WTC11 (cell line): ENCODE measurements around the gene IFITM5. TPM values are rescaled to one million over a fixed set of nuclear protein-coding genes. Genes with fewer than 3 reads are reported as not detected.
A peak's percentile ranks its signal among the peaks of the same experiment; 100 is the strongest.

Source experiments
- ATAC-seq: fragments of 200-7000 bp; cut with Tn5 transposase; 2 replicates; pipeline ENCODE4 v1.10.0; 2021; ENCODE audit warnings: mild to moderate bottlenecking, moderate library complexity
- CTCF ChIA-PET: fragments of 300-600 bp; sonication (Branson Sonifier 250); formaldehyde crosslinking; loops from one replicate; lab custom pipeline; 2021; ENCODE audit warnings: antibody characterized with exemption; lab: Charles Lee
- POLR2A ChIA-PET: fragments of 350-600 bp; sonication (Branson Sonifier 250); formaldehyde crosslinking; loops from one replicate; lab custom pipeline; 2021; ENCODE audit warnings: antibody characterized with exemption; lab: Charles Lee
- DNase-seq: peaks from one replicate; pipeline ENCODE4 v3.0.0; 2021; ENCODE audit warnings: low spot score
- H3K27ac Mint-ChIP-seq: 2 replicates; pipeline ENCODE4 v1.8.0; 2021; ENCODE audit warnings: mixed read lengths
- H3K27me3 Mint-ChIP-seq: 2 replicates; pipeline ENCODE4 v1.8.0; 2021; ENCODE audit warnings: low read depth, mild to moderate bottlenecking, moderate library complexity, mixed read lengths
- H3K36me3 Mint-ChIP-seq: 2 replicates; pipeline ENCODE4 v1.8.0; 2021; ENCODE audit warnings: mixed read lengths
- H3K4me1 Mint-ChIP-seq: 2 replicates; pipeline ENCODE4 v1.8.0; 2022; ENCODE audit warnings: mixed read lengths
- H3K4me3 Mint-ChIP-seq: 2 replicates; pipeline ENCODE4 v1.8.0; 2021; ENCODE audit warnings: mild to moderate bottlenecking, moderate library complexity, mixed read lengths
- H3K9me3 Mint-ChIP-seq: 2 replicates; pipeline ENCODE4 v1.8.0; 2021; ENCODE audit warnings: mixed read lengths
- EMX1 ChIP-seq: fragments of 250-450 bp; sonication (Bioruptor Pico); IDR thresholded peaks from 2 replicates; pipeline ENCODE4 v1.8.0; 2021; ENCODE audit warnings: mild to moderate bottlenecking
- GTF2I ChIP-seq: fragments of 250-450 bp; sonication (Bioruptor Pico); conservative IDR thresholded peaks from 2 replicates; pipeline ENCODE4 v1.4.0; 2021; ENCODE audit warnings: mild to moderate bottlenecking
- JUN ChIP-seq: sonication (generic); formaldehyde crosslinking; IDR thresholded peaks from 2 replicates; pipeline ENCODE4 v1.8.0; 2023; ENCODE audit warnings: mild to moderate bottlenecking, missing genetic modification reagents
- NFE2L1 ChIP-seq: sonication (generic); formaldehyde crosslinking; IDR thresholded peaks from 2 replicates; pipeline ENCODE4 v1.8.1; 2023; ENCODE audit warnings: missing genetic modification reagents
- SMAD3 ChIP-seq: sonication (generic); formaldehyde crosslinking; IDR thresholded peaks from 2 replicates; pipeline ENCODE4 v1.8.0; 2022; ENCODE audit warnings: missing genetic modification reagents, mild to moderate bottlenecking, borderline replicate concordance
- ZBTB21 ChIP-seq: sonication (generic); formaldehyde crosslinking; IDR thresholded peaks from 2 replicates; pipeline ENCODE4 v1.8.1; 2023; ENCODE audit warnings: mild to moderate bottlenecking, missing genetic modification reagents, borderline replicate concordance
- total RNA-seq: library from RNA; stranded (reverse); gene quantifications from 3 replicates; pipeline ENCODE4 v1.2.3, GENCODE V29; 2021
- TF ChIP-seq, protein P1 (sequence below): sonication (generic); formaldehyde crosslinking; IDR thresholded peaks from 2 replicates; pipeline ENCODE4 v1.8.1; 2023; ENCODE audit warnings: mild to moderate bottlenecking, moderate library complexity, missing genetic modification reagents
- TF ChIP-seq, protein P2 (sequence below): sonication (generic); formaldehyde crosslinking; IDR thresholded peaks from 2 replicates; pipeline ENCODE4 v1.8.1; 2023; ENCODE audit warnings: mild to moderate bottlenecking, missing genetic modification reagents
- TF ChIP-seq, protein P3 (sequence below): sonication (generic); formaldehyde crosslinking; IDR thresholded peaks from 2 replicates; pipeline ENCODE4 v1.8.0; 2022; ENCODE audit warnings: mild to moderate bottlenecking, missing genetic modification reagents

IFITM5 gene
- total RNA-seq, 1 experiment from 2014 or later, result not detected

DNA sequence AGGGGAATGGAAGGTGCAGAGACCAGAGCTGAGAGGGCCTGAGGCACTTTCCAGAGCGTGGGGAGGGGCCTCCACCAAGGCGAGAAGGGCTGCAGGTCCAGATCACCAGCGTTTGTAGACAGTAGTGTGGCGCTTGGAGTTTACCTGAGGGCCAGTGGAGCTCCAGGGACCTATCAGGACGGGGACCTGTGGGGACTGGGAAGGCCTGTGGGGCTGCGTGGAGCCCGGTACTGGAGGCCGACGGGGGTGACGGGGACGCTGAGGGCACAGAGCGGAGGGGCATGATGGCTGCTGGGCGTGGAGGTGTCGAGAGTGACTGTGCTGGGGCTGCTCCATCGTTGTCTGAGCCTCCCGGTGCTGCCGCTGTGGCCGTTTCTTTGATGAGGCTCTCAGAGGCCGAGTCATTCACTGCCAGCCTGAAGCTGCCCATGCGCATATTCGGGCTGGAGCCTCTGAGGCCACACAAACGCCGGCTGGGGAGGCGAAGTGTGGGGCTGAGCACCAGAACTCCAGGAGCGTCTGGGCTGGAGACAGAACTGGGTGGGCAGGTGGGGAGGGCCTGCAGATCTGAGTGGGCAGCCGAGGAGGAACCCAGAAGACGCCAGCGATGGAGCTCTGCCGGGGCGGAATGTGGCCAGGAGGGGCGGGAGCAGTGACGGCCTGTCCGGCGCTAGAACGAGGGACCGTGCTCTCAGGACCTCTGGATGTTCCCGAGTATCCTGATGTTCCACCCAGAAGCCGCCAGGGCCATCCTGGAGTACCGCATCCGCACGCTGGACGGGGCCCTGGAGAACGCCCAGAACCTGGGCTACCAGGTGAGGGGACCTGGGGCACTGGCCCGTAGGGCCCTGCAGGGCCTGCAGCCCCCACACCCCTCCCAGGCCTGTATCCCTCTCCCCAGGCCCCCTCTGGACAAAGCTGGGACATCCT lies 7.8 kb downstream of the IFITM5 start:
- no peaks in the 10 kb centered on the region for H3K9me3 Mint-ChIP-seq
- TF ChIP-seq ZBTB21 (CRISPR knock-in tag), result 0 out of 2 replicates have a peak, but pooled peaks have one; percentile 17
- no peak for TF ChIP-seq GTF2I (CRISPR knock-in tag)
- TF ChIP-seq SMAD3, result no peak
- TF ChIP-seq NFE2L1 (CRISPR knock-in tag), result 0 out of 2 replicates have a peak, but pooled peaks have one; percentile 5
- peaks cover 33% of the 10 kb centered on the region for H3K4me1 Mint-ChIP-seq
- CTCF ChIA-PET, result interaction anchor here (0.5 to 4.8 kb wide), 6 partner anchors 10 to 74 kb away, joined by 3 to 34 read pairs (median 6); no protein-coding TSS in a partner anchor
- ATAC-seq (peak; percentile 15; the same call in 1 of the 2 replicates), DNase-seq (peak; percentile 45)
- peak overlapping the region; percentile 88 for H3K27ac Mint-ChIP-seq
- H3K36me3 Mint-ChIP-seq, result peaks cover 17% of the 10 kb centered on the region; the same call in 1 of the 2 replicates
- POLR2A ChIA-PET, result interaction anchor here (1.3 kb wide), 1 partner anchor 13 kb away, joined by 5 read pairs; no protein-coding TSS in a partner anchor
- H3K27me3 Mint-ChIP-seq, result peaks cover 18% of the 10 kb centered on the region
- H3K4me3 Mint-ChIP-seq, result peak overlapping the region; percentile 40

DNA sequence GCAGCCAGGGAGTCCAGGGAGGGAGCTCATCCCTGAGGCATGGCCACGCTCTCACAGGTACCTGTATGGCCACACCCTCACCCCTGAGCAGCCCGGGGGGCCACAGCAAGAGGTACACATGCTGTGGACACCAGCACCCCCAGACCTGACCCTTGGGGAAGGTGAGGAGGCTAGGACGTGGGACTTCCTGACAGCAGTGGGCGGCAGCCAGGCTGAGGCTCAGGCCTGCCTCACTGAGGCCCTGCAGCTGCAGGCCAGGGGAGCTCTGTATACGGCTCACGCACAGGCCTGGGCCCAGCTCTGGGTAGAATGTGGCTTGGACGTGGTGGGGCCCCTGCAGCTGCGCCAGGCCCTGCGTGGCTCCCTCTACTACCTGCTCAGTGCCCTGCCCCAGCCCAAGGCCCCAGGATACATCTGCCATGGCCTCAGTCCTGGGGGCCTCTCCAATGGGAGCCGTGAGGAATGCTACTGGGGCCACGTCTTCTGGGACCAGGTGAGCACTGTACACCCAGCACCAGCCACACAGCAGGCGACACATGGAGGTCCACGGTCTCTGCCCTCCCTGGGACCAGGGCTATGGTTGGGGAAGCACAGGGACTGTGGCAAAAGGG lies 8.6 kb downstream of the IFITM5 start:
- POLR2A ChIA-PET, result interaction anchor here (1.3 to 2.6 kb wide), 2 partner anchors 14 to 40 kb away, joined by 5 to 9 read pairs; no protein-coding TSS in a partner anchor
- peak overlapping the region; percentile 88 for H3K27ac Mint-ChIP-seq
- CTCF ChIA-PET, result interaction anchor here (1.2 to 4.8 kb wide), 4 partner anchors 9 to 40 kb away, joined by 3 to 34 read pairs (median 14); no protein-coding TSS in a partner anchor

DNA sequence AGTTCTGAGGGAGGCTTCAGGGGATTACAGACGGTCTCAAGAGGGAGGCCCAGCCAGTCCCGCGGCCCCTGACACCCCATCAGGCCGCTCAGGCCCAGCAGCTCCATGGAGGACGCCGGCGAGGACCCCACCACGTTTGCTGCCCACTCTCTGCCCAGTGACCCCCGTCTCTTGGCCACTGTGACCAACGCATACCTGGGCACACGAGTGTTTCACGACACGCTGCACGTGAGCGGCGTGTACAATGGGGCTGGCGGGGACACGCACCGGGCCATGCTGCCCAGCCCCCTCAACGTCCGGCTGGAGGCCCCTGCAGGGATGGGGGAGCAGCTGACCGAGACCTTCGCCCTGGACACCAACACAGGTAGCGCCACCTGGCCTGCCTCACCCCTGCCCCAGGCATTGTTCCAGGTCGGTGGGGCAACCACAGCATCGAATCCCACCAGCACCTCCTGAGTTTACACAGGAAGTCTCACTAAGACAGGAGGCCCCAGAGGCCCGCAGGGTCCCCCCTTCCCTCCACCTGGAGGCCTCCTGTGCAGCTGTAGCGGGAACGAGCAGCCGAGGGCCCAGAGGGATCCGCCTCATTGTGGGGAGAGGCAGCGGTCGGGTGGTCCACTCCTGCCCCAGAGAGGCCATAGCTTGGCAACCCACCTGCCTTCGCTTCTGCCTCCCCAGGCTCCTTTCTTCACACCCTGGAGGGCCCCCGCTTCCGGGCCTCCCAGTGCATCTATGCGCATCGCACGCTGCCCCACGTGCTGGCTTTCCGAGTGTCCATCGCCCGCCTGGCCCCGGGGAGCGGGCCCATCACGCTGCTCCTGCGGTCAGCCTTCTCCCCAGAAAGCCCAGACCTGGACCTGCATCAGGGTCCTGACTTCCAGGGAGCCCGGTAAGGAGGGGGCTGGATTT lies 9.4 kb downstream of the IFITM5 start:
- 0 out of 2 replicates have a peak, but pooled peaks have one; percentile 22 for TF ChIP-seq ZBTB21 (CRISPR knock-in tag)
- TF ChIP-seq, protein P1, sequence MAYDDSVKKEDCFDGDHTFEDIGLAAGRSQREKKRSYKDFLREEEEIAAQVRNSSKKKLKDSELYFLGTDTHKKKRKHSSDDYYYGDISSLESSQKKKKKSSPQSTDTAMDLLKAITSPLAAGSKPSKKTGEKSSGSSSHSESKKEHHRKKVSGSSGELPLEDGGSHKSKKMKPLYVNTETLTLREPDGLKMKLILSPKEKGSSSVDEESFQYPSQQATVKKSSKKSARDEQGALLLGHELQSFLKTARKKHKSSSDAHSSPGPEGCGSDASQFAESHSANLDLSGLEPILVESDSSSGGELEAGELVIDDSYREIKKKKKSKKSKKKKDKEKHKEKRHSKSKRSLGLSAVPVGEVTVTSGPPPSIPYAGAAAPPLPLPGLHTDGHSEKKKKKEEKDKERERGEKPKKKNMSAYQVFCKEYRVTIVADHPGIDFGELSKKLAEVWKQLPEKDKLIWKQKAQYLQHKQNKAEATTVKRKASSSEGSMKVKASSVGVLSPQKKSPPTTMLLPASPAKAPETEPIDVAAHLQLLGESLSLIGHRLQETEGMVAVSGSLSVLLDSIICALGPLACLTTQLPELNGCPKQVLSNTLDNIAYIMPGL (CRISPR knock-in tag), result 0 out of 2 replicates have a peak, but pooled peaks have one; percentile 67
- TF ChIP-seq, protein P2, sequence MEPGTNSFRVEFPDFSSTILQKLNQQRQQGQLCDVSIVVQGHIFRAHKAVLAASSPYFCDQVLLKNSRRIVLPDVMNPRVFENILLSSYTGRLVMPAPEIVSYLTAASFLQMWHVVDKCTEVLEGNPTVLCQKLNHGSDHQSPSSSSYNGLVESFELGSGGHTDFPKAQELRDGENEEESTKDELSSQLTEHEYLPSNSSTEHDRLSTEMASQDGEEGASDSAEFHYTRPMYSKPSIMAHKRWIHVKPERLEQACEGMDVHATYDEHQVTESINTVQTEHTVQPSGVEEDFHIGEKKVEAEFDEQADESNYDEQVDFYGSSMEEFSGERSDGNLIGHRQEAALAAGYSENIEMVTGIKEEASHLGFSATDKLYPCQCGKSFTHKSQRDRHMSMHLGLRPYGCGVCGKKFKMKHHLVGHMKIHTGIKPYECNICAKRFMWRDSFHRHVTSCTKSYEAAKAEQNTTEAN (CRISPR knock-in tag), result no peak
- CTCF ChIA-PET, result interaction anchor here (0.9 to 4.8 kb wide), 6 partner anchors 8 to 74 kb away, joined by 3 to 34 read pairs (median 4); no protein-coding TSS in a partner anchor
- POLR2A ChIA-PET, result interaction anchor here (1.0 to 2.6 kb wide), 2 partner anchors 10 to 39 kb away, joined by 5 to 9 read pairs; no protein-coding TSS in a partner anchor
- Mint-ChIP-seq H3K9me3 (no peaks in the 10 kb centered on the region), H3K36me3 (peaks cover 17% of the 10 kb centered on the region; the same call in 1 of the 2 replicates), H3K27ac (no peak overlapping the region; the same call in 1 of the 2 replicates), H3K4me3 (peak overlapping the region; percentile 65), H3K27me3 (peaks cover 18% of the 10 kb centered on the region), H3K4me1 (peaks cover 39% of the 10 kb centered on the region)
- no peak for ATAC-seq
- peak; percentile 13 for DNase-seq

More for the DNA sequence above, 8.6 kb downstream of the IFITM5 start:
- H3K4me1 Mint-ChIP-seq, result peaks cover 33% of the 10 kb centered on the region
- H3K27me3 Mint-ChIP-seq, result peaks cover 18% of the 10 kb centered on the region
- peaks cover 17% of the 10 kb centered on the region; the same call in 1 of the 2 replicates for H3K36me3 Mint-ChIP-seq
- TF ChIP-seq, protein P2 (CRISPR knock-in tag), result no peak
- TF ChIP-seq JUN (CRISPR knock-in tag) (no peak), EMX1 (CRISPR knock-in tag) (no peak)
- TF ChIP-seq, protein P3, sequence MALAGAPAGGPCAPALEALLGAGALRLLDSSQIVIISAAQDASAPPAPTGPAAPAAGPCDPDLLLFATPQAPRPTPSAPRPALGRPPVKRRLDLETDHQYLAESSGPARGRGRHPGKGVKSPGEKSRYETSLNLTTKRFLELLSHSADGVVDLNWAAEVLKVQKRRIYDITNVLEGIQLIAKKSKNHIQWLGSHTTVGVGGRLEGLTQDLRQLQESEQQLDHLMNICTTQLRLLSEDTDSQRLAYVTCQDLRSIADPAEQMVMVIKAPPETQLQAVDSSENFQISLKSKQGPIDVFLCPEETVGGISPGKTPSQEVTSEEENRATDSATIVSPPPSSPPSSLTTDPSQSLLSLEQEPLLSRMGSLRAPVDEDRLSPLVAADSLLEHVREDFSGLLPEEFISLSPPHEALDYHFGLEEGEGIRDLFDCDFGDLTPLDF (CRISPR knock-in tag), result no peak
- TF ChIP-seq, all 79 proteins: peak for 0
- Mint-ChIP-seq H3K9me3 (no peaks in the 10 kb centered on the region), H3K4me3 (peak overlapping the region; percentile 40)
- DNase-seq (peak; percentile 9), ATAC-seq (no peak)
